Activated T-helper 1 cell treated with anti-CD3 and anti-CD28 coated beads, Interleukin-2, amount 50 U/mL, for 16 hours (primary cell): ENCODE results near the gene NLRC5.

Experiments
- DNase-seq, 2 donors: peaks; one replicate each; pipeline ENCODE4 v3.0.0-alpha.2; 2020; ENCODE audit warnings: low read depth in 1 of 2, low spot score in 1 of 2

The NLRC5 gene, protein sequence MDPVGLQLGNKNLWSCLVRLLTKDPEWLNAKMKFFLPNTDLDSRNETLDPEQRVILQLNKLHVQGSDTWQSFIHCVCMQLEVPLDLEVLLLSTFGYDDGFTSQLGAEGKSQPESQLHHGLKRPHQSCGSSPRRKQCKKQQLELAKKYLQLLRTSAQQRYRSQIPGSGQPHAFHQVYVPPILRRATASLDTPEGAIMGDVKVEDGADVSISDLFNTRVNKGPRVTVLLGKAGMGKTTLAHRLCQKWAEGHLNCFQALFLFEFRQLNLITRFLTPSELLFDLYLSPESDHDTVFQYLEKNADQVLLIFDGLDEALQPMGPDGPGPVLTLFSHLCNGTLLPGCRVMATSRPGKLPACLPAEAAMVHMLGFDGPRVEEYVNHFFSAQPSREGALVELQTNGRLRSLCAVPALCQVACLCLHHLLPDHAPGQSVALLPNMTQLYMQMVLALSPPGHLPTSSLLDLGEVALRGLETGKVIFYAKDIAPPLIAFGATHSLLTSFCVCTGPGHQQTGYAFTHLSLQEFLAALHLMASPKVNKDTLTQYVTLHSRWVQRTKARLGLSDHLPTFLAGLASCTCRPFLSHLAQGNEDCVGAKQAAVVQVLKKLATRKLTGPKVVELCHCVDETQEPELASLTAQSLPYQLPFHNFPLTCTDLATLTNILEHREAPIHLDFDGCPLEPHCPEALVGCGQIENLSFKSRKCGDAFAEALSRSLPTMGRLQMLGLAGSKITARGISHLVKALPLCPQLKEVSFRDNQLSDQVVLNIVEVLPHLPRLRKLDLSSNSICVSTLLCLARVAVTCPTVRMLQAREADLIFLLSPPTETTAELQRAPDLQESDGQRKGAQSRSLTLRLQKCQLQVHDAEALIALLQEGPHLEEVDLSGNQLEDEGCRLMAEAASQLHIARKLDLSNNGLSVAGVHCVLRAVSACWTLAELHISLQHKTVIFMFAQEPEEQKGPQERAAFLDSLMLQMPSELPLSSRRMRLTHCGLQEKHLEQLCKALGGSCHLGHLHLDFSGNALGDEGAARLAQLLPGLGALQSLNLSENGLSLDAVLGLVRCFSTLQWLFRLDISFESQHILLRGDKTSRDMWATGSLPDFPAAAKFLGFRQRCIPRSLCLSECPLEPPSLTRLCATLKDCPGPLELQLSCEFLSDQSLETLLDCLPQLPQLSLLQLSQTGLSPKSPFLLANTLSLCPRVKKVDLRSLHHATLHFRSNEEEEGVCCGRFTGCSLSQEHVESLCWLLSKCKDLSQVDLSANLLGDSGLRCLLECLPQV (N-terminal part only)

DNA sequence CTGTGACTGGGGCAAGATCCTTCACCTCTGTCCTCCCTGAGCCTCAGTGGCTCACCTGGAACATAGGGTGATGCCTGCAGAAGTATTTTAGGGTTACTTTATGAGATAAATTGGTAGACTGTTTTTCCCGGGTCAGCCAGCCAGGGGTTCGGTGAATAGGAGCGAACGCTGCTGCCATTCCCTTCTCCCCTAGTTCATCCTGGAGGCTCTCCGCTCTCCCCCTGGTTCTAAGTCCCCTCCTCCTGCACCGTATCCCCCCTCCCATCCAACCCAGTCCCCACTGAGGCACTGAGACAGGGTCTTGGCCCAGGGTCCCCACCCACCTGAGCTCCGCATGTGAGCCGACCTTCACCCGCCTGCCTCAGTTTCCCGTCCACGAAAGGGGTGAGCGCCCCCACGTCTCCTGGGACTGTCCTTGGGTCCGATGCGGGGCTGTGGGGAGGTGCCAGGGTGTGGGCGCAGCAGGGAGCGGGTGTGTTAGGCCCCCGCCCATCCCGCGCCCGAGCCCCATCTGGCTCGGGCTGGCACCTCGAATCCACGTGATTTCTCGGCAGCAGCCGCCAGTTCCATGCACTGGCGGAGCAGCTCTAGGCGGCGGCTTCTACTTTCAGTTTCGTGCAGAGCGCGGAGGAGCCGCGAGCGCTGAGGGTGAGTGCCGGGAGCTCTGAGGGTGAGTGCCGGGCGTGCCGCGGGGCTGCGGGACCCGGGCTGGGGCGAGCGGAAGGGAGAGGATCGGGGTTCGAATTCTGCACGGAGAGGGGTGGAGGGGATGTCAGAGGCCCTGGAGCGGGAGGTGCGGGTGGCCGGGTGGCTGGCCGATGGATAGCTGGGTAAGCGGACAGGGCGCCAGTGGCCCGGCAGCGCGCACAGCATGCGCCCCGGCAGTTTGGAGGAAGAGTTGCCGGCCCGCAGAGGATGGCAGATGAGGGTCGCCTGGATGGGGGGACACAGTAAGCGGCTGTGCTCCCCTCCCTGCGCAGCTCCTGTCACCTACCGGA, at the start of gene NLRC5:
Gene NLRC5 (plus strand): TSS at position 610 of the 998 bp plus-strand sequence. CDS start 31,156 bp downstream, outside the sequence.
- peak; percentile 73 to 89 for DNase-seq

DNA sequence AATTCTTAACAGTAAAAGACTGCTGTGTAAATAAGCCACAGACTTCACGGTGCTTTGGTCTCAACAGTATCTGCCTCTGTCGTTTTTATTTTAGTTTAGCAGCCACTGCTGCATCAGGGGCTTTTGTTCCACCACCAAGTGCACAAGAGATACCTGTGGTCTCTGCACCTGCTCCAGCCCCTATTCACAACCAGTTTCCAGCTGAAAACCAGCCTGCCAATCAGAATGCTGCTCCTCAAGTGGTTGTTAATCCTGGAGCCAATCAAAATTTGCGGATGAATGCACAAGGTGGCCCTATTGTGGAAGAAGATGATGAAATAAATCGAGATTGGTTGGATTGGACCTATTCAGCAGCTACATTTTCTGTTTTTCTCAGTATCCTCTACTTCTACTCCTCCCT, 49.6 kb upstream of the NLRC5 start:
- DNase-seq: no peak

DNA sequence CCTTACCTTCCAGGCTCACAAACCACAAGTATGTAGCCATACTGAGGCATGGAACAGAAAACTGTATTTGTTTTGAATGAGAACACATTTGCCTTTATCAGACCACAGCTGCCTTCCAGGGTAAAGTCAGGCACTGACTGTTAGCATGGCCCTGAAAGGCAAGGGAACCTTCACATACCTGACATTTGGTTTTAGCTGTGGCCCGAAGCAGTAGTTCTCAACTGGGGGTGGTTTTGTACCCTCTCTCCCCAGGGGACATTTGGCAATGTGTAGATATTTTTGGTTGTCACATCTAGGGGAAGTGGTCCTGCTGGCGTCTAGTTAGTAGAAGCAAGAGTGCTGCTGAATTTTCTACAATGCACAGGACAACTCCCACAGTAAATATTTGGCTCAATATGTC, 48.3 kb upstream of the NLRC5 start:
- DNase-seq: no peak

DNA sequence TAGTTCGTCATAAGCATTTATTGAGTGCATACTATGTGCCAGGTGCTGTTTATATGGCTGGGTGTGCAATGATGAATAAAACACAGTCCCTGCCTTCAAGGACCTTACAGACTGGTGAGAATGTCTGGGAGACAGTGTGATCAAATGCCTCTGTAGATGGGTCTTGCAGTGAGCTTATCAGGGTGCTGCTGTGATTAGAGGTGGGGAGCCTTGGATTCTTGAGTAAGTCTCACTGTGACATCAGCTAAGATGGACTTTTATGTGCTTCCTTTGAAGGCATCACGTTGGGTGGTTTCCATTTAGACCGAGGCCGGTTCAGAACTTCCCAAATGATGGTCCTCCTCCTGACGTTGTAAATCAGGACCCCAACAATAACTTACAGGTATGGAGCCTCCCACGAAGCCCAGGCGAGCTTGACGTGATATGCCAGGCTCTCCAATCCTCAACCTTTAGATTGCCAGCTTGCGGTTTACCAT, 47.5 kb upstream of the NLRC5 start:
- no peak for DNase-seq

DNA sequence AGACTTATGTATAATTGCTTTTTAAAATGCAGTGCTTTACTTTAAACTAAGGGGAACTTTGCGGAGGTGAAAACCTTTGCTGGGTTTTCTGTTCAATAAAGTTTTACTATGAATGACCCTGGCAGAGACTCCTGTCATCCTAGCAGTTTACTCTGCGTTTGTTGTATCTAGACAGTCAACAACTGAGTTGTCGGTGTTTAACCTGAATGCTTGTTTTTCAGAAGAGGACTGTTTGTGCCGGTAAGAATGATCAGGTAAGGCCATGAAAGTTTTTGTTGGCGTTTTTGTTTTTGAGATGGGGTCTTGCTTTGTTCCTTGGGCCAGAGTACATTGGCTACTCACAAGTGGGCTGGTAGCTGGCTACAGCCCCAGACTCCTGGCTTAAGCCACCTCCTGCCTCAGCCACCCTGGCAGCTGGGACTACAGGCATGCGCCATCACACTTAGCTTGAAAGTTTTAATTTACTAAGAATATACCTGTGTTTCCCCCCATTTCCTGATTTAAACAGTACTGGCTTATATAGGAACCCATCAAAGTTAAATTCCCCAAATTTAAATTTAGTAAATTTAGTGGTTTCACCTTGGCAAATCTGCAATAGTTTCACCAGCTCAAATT, 45.5 kb upstream of the NLRC5 start:
- DNase-seq: no peak

DNA sequence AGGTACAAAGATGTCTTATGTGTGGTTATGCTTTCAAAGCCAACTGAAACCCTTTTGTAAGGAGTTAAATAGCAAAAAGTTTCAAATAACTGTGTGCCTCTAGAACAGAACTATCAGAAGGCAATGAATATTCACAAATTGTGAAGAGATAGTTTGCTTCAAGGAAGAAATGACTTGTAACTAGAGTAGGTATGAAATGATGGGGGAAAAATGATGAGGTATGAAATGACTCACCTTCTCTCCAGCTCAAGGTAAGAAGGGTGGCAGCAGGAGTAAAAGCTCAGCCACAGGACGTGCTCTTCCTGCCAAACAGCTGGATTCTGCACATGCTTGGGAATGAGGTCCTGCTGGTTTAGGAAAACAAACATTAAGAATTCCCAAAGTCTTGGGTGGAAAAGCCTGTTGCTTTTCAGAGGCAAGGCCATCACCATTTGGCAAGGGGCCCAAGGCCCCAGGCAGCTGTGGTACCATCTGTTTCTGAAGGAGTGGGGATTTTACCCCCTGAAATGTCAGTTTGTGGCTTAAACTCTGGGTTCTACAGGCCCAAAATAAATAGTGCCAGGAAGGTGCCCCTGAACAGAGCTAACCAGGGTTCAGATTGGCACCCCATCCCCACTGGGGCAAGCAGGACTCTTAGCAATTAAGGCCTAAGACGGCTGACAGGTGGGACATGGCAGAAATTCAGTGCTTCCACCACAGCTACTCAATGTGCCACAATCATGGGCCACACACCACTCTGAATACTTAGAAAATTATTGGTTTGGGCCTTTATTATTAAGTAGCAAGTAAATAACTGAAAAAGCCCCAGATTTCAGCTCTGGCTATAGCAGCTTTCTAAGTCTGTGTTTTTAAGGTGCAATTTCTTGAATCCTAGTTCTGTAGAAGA, 44.2 kb upstream of the NLRC5 start:
- DNase-seq: no peak

DNA sequence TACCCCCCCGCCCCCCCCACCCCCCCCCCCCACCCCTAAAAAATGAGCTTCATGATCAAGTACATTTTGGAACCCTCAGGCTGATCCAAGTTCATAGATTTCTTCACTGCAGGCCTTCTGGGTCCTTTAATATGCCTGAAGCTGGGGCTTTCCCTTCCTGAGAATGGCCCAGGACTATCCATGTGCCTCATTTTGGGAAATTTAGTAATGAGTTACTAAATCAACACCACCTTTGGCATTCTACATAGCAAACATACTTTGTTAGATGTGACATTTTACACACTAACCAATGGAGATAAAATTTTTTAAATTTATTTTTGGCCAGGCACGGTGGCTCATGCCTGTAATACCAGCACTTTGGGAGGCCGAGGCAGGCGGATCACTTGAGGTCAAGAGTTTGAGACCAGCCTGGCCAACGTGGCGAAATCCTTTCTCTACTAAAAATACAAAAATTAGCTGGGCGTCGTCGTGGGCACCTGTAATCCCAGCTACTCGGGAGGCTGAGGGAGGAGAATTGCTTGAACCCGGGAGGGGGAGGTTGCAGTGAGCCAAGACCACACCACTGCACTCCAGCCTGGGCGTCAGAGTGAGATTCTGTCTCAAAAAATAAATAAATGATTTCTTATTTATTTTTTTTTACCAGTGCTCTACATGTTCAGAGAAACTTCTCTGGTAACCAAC, 43.4 kb upstream of the NLRC5 start:
- DNase-seq: no peak

DNA sequence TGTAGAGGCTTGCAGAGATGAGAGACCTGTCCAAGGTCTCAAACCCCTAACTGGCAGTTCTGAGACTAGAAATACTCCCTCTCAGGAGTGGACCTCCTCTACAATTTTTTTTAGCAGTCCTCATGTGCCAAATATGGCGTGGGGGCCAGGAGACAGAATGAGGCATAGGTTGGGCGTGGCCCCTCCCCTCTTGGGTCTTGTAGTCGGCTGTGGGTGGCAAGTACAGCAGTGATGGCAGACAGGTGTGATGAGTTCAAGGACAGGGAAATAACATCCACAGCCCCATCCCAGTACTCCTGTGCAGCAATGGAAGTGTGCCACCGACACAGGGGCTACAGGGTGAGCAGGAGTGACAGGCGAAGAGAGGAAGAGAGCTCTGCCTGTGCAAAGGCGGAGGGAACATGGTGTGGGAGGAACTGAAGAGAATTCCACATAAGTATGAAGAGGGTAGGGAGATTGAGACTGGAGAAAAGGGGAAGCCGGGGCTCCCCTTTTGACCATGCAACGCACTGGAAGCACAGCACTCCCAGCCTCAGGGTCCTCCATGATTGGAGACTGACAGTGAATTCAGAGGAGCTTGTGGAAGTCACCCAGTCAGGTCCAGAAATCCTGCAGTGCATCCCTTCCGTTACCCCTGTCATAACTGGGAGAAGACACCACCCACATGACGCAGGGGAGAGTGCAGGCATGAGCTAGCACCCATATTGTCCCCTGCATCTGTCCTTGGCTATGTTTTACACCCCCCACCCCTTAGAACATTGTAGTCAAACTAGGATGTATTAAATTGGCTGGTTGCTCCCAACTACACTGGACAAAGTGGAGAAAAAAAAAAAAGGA, 42.4 kb upstream of the NLRC5 start:
- DNase-seq: no peak

DNA sequence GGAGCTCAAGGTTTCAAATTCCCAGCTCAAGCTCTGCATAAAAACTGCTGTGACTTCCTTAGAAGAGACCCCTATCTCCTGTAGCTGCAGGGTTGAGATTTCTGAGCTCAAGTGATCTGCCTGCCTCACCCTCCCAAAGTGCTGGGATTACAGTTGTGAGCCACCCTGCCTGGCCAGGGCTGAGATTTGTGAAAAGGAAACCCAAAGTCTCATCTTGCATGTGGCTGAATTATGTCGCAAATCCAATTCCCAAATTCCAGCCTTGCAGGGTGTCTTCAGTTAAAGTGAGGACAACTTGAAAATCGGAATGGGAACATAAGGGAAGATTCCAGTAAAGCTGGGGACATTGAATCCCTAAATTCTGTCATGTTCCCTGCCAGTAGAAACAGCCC, 41.8 kb upstream of the NLRC5 start:
- no peak for DNase-seq

DNA sequence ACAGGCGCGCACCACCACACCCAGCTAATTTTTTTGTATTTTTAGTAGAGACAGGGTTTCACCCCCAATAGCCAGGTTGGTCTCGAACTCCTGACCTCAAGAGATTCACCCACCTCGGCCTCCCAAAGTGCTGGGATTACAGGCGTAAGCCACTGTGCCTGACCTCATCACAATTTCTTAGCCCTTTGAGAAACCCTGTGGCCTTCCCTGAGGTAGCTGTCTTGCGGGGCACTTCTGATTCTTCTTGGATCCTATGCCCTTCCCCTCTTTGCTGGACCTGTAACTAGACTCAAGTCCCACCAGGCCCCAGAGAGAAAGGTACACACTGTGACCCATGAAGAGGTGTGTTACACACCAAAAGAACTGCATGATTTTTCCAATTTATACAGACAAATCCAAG, 41.1 kb upstream of the NLRC5 start:
- no peak for DNase-seq

DNA sequence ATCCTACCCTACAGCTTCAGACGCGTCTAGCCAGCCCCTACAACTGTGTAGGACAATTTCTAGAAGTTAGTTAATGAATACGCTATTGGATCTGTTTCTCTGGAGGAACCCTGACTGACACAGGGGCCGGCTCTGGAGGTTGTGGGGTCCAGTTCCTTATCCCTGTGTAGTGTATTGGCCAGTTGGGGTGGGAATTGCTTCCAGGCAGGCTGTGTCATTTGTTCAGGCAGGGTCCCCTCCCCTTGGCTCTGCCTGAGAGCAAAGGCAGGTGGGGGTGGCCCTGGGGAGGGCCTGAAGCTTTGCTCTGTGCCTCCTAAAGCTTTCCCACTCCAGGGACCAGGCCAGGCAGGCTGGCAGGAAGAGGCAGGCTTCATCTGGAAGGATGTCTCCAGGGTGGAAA, 39.3 kb upstream of the NLRC5 start:
- DNase-seq: no peak

DNA sequence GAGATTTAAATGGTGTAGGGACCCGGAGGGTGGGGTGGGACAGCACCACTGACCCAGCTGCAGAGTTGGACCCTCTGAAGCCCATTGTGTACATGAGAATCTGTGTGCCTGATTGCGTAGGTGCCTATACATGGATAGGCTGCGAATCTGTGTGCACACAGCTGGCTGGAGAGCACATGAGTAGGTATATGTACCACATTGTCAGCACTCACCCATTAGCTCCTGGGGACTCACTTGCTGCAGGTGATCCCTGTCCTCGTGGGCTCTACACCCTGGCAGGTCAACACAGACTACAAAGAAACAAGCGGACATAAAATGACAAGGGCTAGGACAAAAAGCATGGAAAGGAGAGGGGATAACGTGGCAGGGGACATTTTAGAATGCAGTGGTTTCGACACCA, 38.9 kb upstream of the NLRC5 start:
- DNase-seq: no peak

DNA sequence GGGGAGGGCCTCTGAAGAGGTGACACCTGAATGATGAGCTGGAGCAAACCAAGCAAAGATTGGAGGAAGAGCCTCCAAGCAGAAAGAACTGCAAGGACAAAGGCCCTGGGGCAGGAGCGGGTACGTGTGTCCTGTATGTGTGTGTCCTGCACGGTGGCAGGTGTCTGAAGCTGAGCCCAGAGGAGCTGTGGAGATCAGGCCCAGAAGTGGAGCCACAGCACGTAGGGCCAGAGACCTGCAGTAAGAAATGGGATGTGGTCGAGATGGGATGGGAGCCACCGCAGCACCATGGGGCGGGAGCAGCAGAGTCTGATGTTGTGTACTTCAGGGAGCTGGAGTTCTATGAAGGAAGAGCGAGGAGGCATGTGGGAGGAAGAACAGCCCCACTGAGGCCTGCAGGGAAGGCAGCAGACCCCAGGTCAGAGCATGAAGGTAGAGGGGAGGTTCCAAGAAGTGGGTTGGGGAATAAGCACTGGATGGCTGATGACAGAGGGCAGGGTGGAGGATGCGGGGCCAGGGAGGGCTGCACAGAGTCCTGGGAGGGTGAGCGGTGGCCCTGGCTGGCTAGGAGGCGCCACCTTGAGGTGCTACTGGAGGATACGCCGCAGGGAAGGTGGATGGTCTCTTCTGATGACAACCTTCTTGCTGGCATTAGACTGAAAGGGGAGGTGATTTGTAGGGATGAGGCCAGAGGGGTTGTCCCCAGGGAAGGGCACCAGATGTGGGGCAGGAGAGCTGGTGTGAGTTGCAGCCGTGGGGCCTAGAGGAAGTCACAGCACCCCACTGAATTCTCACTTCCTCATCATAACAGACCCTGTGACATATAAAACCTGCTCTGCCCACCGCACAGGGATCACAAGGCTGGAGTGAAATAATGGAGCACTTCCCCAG, 38.2 kb upstream of the NLRC5 start:
- peak in 1 of 2 donors; percentile 30 for DNase-seq

DNA sequence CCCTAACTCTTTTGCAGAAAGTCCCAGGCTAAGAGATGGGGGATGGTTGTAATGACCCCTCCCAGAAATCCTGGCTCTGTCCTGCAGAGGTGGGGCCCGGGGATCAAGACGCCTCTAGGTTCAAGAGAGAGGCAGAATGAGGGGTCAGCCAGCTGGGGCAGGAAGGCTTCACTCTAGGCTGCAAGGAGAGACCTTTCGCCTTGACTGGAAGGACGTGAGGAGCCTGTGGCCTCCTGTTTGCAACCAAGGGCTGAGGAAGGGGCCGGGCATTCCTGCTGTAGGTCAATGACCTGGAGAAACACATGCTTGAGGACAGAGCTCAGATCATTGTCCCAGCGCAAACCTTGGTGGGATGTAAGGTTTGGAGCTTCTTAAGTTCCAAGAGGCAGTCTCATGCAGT, 36.4 kb upstream of the NLRC5 start:
- DNase-seq: no peak

DNA sequence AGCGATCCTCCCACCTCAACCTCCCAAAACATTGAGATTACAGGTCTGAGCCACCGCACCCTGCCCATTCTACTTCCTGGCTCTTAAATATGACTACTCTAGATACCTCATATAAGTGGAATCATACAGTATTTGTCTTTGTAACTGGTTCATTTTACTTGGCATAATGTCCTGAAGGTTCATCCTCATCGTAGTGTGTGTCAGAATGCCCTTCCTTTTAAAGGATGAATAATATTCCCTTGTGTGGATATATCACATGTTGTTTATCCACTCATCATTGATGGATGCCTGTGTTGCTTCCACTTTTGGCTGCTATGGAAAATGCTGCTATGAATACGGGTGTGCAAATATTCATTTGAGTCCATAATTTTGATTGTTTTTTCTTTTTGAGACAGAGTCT, 33.3 kb upstream of the NLRC5 start:
- DNase-seq: no peak

DNA sequence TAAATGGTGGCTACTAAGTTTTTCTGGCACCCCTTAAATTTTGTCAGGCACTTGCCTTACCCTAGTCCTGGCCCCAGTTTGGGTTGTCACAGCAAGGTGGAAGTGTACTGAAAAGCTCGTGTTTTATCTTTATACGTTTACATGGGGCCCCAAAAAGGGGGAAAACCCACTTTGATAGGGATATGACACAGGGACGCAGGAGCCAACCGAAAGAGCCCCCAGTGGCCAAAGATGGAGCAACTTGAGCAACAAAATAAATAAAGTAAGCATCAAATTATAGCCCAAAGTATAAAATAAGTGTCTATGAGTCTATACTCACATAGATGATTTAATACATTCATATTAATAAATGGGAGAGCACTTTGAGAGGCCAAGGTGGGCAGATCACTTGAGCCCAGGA, 32.6 kb upstream of the NLRC5 start:
- DNase-seq: no peak
